ENCODE data around the gene ACAD8.
A peak's percentile ranks its signal among the peaks of the same experiment; 100 is the strongest.

ACAD8 gene

GRCh38 chr11:134238956-134239355 lies 14.4 kb upstream of the ACAD8 start:
- no peak for DNase-seq (ENCODE audit: low read depth)
- TF ChIP-seq CTCF (IDR thresholded peaks at IDR 0.05; ENCODE audit: low read length, missing control alignments): no peak
- no peak overlapping the region for H3K4me3 ChIP-seq (replicated peaks; ENCODE audit: low read depth, low read length)

GRCh38 chr11:134240592-134240991 lies 12.8 kb upstream of the ACAD8 start:
- TF ChIP-seq CTCF (IDR thresholded peaks at IDR 0.05; ENCODE audit: low read length, missing control alignments): no peak
- DNase-seq (ENCODE audit: low read depth): no peak
- H3K4me3 ChIP-seq (replicated peaks; ENCODE audit: low read depth, low read length): no peak overlapping the region

- no peak for TF ChIP-seq CTCF (IDR thresholded peaks at IDR 0.05; ENCODE audit: low read length, missing control alignments)
- DNase-seq (ENCODE audit: low read depth): no peak
- H3K4me3 ChIP-seq (replicated peaks; ENCODE audit: low read depth, low read length): no peak overlapping the region
Measured at GRCh38 chr11:134242376-134242775, 11.0 kb upstream of the ACAD8 start.

GRCh38 chr11:134243913-134244312 lies 9.5 kb upstream of the ACAD8 start:
- H3K4me3 ChIP-seq (replicated peaks; ENCODE audit: low read depth, low read length): no peak overlapping the region
- TF ChIP-seq CTCF (IDR thresholded peaks at IDR 0.05; ENCODE audit: low read length, missing control alignments): no peak
- no peak for DNase-seq (ENCODE audit: low read depth)

GRCh38 chr11:134244593-134244992 lies 8.8 kb upstream of the ACAD8 start:
- no peak overlapping the region for H3K4me3 ChIP-seq (replicated peaks; ENCODE audit: low read depth, low read length)
- TF ChIP-seq CTCF (IDR thresholded peaks at IDR 0.05; ENCODE audit: low read length, missing control alignments): peak; percentile 56
- DNase-seq (ENCODE audit: low read depth): peak; percentile 50

GRCh38 chr11:134245434-134245833 lies 7.9 kb upstream of the ACAD8 start:
- no peak overlapping the region for H3K4me3 ChIP-seq (replicated peaks; ENCODE audit: low read depth, low read length)
- TF ChIP-seq CTCF (IDR thresholded peaks at IDR 0.05; ENCODE audit: low read length, missing control alignments): no peak
- DNase-seq (ENCODE audit: low read depth): no peak

- no peak for TF ChIP-seq CTCF (IDR thresholded peaks at IDR 0.05; ENCODE audit: low read length, missing control alignments)
Measured at GRCh38 chr11:134246100-134246499, 7.3 kb upstream of the ACAD8 start.

More at GRCh38 chr11:134246100-134246499, 7.3 kb upstream of the ACAD8 start:
- no peak for DNase-seq (ENCODE audit: low read depth)
- no peak overlapping the region for H3K4me3 ChIP-seq (replicated peaks; ENCODE audit: low read depth, low read length)

Measured in fibroblast of pulmonary artery (primary cell).